Trophoblast cell (in vitro differentiated cells and primary cell): ENCODE measurements around the gene BCAN.

ENCODE experiments used
- DNase-seq, 2 donors: peaks; one replicate each; pipeline ENCODE4 v3.0.0-alpha.2; 2016
- H2AFZ ChIP-seq: 2 replicates; pipeline ENCODE4 v1.6.1; 2013; ENCODE audit warnings: low read length, moderate library complexity, mild to moderate bottlenecking; ENCODE audit not compliant: insufficient read depth, poor library complexity
- H2AK5ac ChIP-seq: 2 replicates; pipeline ENCODE4 v1.6.1; 2013; ENCODE audit warnings: mild to moderate bottlenecking, low read length
- H2BK120ac ChIP-seq: 2 replicates; pipeline ENCODE4 v1.6.1; 2013; ENCODE audit warnings: low read length, mild to moderate bottlenecking, moderate library complexity; ENCODE audit not compliant: insufficient read depth, poor library complexity
- H2BK12ac ChIP-seq: 2 replicates; pipeline ENCODE4 v1.6.1; 2013; ENCODE audit warnings: mild to moderate bottlenecking, low read length, moderate library complexity
- H2BK5ac ChIP-seq: 2 replicates; pipeline ENCODE4 v1.6.1; 2013; ENCODE audit warnings: low read length, low read depth, moderate library complexity, mild to moderate bottlenecking; ENCODE audit not compliant: poor library complexity
- H3K14ac ChIP-seq: 2 replicates; pipeline ENCODE4 v1.6.1; 2013; ENCODE audit warnings: mild to moderate bottlenecking, low read length
- H3K18ac ChIP-seq: 2 replicates; pipeline ENCODE4 v1.6.1; 2013; ENCODE audit warnings: mild to moderate bottlenecking, low read length
- H3K23ac ChIP-seq: 2 replicates; pipeline ENCODE4 v1.6.1; 2013; ENCODE audit warnings: low read length
- H3K27ac ChIP-seq: 2 replicates; pipeline ENCODE4 v1.5.1; 2013; ENCODE audit warnings: low read depth, mild to moderate bottlenecking, inconsistent platforms, low read length, moderate library complexity
- H3K27me3 ChIP-seq: 2 replicates; pipeline ENCODE4 v1.6.1; 2013; ENCODE audit warnings: inconsistent platforms, mild to moderate bottlenecking, low read length, moderate library complexity; ENCODE audit not compliant: insufficient read depth
- H3K36me3 ChIP-seq, 2 experiments: 1 replicate in 1 of 2; 2 replicates in 1 of 2; pipeline ENCODE4 v1.6.1; 2013; ENCODE audit warnings: low read length in 2 of 2, mild to moderate bottlenecking in 2 of 2, moderate library complexity in 1 of 2; ENCODE audit not compliant: insufficient read depth in 2 of 2, control insufficient read depth in 1 of 2
- H3K4ac ChIP-seq: 2 replicates; pipeline ENCODE4 v1.6.1; 2013; ENCODE audit warnings: low read depth, mild to moderate bottlenecking, low read length, moderate library complexity
- H3K4me1 ChIP-seq, 2 experiments: 1 replicate in 1 of 2; 2 replicates in 1 of 2; pipeline ENCODE4 v1.6.1; 2013; ENCODE audit warnings: low read length in 2 of 2, mild to moderate bottlenecking in 2 of 2, moderate library complexity in 1 of 2; ENCODE audit not compliant: insufficient read depth in 2 of 2, control insufficient read depth in 1 of 2
- H3K4me2 ChIP-seq: 2 replicates; pipeline ENCODE4 v1.6.1; 2013; ENCODE audit warnings: inconsistent platforms, mild to moderate bottlenecking, low read length, moderate library complexity
- H3K4me3 ChIP-seq: 2 replicates; pipeline ENCODE4 v1.5.1; 2013; ENCODE audit warnings: mild to moderate bottlenecking, low read depth, low read length, inconsistent platforms
- H3K79me1 ChIP-seq: one replicate; pipeline ENCODE4 v1.6.1; 2013; ENCODE audit warnings: low read length
- H3K79me2 ChIP-seq: 2 replicates; pipeline ENCODE4 v1.6.1; 2013; ENCODE audit warnings: low read length, mild to moderate bottlenecking; ENCODE audit not compliant: control insufficient read depth, insufficient read depth, poor library complexity
- H3K9ac ChIP-seq: 2 replicates; pipeline ENCODE4 v1.6.1; 2013; ENCODE audit warnings: mild to moderate bottlenecking, low read length
- H3K9me3 ChIP-seq: 2 replicates; pipeline ENCODE4 v1.6.1; 2013; ENCODE audit warnings: low read depth, mild to moderate bottlenecking, control low read depth, inconsistent platforms, low read length; ENCODE audit not compliant: insufficient read depth
- H4K12ac ChIP-seq: 2 replicates; pipeline ENCODE4 v1.6.1; 2013; ENCODE audit warnings: low read depth, mild to moderate bottlenecking, low read length, moderate library complexity
- H4K8ac ChIP-seq: 2 replicates; pipeline ENCODE4 v1.6.1; 2013; ENCODE audit warnings: low read depth, mild to moderate bottlenecking, low read length, moderate library complexity
- H4K91ac ChIP-seq: one replicate; pipeline ENCODE4 v1.6.1; 2013; ENCODE audit warnings: low read depth, mild to moderate bottlenecking, low read length, moderate library complexity
- WGBS: extraction: QIAGEN DNeasy Blood & Tissue Kit; methylation state at CpG from one replicate; pipeline ENCODE4 v1.1.7; 2013; ENCODE audit warnings: missing lambda C conversion rate; ENCODE audit not compliant: insufficient read length, insufficient coverage; ENCODE audit errors: extremely low coverage; 5-methylcytosine and 5-hydroxymethylcytosine counted together

BCAN gene

DNA sequence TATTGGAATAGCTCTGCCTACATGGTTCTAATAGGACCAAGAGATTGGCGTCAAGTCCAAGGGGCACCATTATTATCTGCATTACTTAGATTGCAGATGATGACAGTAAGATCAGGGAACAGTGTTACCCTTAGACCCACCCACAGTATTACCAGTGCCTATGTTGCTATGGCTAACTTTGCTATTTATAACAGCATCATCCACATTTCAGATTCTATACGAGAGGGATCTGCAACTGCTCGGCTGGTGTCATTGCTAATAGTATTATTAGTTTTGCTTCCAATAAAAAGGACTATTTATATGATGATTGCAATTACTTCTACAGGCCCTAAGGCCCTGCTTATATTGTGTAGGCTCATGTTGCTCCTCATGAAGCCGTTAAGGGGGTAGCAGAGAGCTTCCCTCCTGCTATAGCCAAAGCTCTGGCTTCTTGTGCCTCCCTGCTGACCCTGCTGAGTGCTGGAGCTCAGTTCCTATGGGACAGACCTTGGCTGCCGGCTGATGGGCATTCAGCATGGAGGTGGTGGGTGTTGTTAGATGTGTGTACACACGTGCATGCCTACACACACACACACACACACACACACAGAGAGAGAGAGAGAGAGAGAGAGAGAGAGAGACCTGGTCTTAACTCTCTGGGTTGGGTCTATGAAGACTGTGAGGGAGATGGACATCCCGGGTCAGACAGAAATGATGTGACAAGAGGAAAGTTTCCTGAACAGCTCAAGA lies 1.3 kb downstream of the BCAN start:
- Histone ChIP-seq H3K79me1 (no peaks in the 10 kb centered on the region), H3K18ac (no peak overlapping the region), H3K79me2 (no peaks in the 10 kb centered on the region), H4K8ac (no peak overlapping the region), H3K9me3 (peaks cover 11% of the 10 kb centered on the region), H4K12ac (no peak overlapping the region), H3K14ac (no peak overlapping the region), H3K23ac (no peak overlapping the region), H4K91ac (no peak overlapping the region), H3K36me3 (no peaks in the 10 kb centered on the region), H3K27me3 (peaks cover 55% of the 10 kb centered on the region), H2BK120ac (no peak overlapping the region), H3K27ac (no peak overlapping the region), H3K4me2 (no peak overlapping the region), H2BK5ac (no peak overlapping the region), H2AFZ (no peak overlapping the region), H3K4ac (no peak overlapping the region), H2AK5ac (no peak overlapping the region), H3K4me1 (peaks cover 13 to 17% of the 10 kb centered on the region in 2 experiments), H3K4me3 (no peak overlapping the region), H2BK12ac (no peak overlapping the region), H3K9ac (no peak overlapping the region)
- no CpG with 5 or more reads among the region's 7 CpGs for WGBS
- DNase-seq = no peak

GRCh38 chr1:156643778-156644092 lies 1.8 kb downstream of the BCAN start:
- H3K14ac ChIP-seq = no peak overlapping the region
- no peaks in the 10 kb centered on the region for H3K79me2 ChIP-seq
- peaks cover 14% of the 10 kb centered on the region for H3K9me3 ChIP-seq
- no peak overlapping the region for H3K4ac ChIP-seq
- no peaks in the 10 kb centered on the region for H3K36me3 ChIP-seq
- no peak overlapping the region for H3K18ac ChIP-seq
- no peak overlapping the region for H3K4me2 ChIP-seq
- H3K4me1 ChIP-seq = peaks cover 12 to 17% of the 10 kb centered on the region in 2 experiments
- no peak overlapping the region for H4K8ac ChIP-seq
- no peak for DNase-seq
- no peak overlapping the region for H2BK5ac ChIP-seq
- no peak overlapping the region for H3K23ac ChIP-seq
- no peak overlapping the region for H3K27ac ChIP-seq
- no peaks in the 10 kb centered on the region for H3K79me1 ChIP-seq
- no peak overlapping the region for H2BK120ac ChIP-seq
- H2BK12ac ChIP-seq = no peak overlapping the region
- WGBS = no CpG with 5 or more reads among the region's 7 CpGs
- H3K27me3 ChIP-seq = peaks cover 58% of the 10 kb centered on the region
- H4K91ac ChIP-seq = no peak overlapping the region
- no peak overlapping the region for H2AK5ac ChIP-seq
- H2AFZ ChIP-seq = no peak overlapping the region
- no peak overlapping the region for H4K12ac ChIP-seq
- no peak overlapping the region for H3K4me3 ChIP-seq
- no peak overlapping the region for H3K9ac ChIP-seq

DNA sequence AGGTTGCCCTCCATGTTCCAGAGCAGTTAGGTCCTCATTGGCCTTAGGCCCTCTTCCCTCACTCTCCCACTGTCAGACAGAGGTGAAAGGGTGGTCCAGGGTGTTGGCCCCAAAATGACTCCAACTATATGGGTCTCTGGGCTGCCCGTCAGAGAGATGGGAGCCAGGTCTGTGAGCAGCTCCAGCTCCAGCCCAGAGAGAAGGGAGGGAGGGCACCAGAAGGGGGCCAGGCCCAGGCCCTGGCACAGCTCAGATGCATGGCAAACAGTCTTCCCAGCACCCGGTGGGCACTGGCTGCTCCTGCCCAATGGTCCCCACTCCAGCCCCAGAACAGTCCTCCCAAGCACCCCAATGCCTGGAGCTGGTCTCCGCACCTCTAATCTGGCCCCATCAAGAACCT lies 2.2 kb downstream of the BCAN start:
- WGBS = no CpG with 5 or more reads among the region's 3 CpGs

DNA sequence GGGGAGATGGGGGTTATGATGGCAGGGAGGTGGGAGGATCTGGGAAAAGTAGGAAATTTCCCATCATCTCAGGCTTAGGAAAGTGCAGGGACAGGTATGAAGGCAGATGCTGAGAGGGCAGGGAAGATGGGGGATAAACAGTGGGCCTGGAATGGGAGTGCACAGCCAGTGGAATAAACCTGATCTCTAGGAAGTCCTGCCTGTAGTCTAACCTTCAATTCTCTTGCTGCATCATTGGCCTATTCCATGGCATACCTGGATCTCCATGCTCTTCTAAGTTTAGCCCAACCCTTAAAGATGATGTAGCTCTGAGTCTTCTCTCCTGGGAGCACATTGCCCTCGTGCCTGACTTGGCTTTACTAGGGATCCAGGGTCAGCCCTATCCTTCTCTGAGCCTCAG lies 2.7 kb downstream of the BCAN start:
- Histone ChIP-seq H3K4ac (no peak overlapping the region), H3K36me3 (no peaks in the 10 kb centered on the region), H2AFZ (no peak overlapping the region), H3K4me3 (no peak overlapping the region), H3K79me2 (no peaks in the 10 kb centered on the region), H3K9ac (no peak overlapping the region), H3K27me3 (peaks cover 61% of the 10 kb centered on the region), H2BK12ac (no peak overlapping the region), H3K27ac (no peak overlapping the region), H2AK5ac (no peak overlapping the region), H4K12ac (no peak overlapping the region), H3K9me3 (peaks cover 15% of the 10 kb centered on the region), H3K18ac (no peak overlapping the region), H2BK120ac (no peak overlapping the region), H3K79me1 (no peaks in the 10 kb centered on the region), H3K4me1 (peaks cover 8 to 11% of the 10 kb centered on the region in 2 experiments), H3K4me2 (no peak overlapping the region), H3K23ac (no peak overlapping the region), H4K8ac (no peak overlapping the region), H2BK5ac (no peak overlapping the region), H3K14ac (no peak overlapping the region), H4K91ac (no peak overlapping the region)
- WGBS = no CpG with 5 or more reads among the region's 1 CpG
- DNase-seq = no peak

More for the DNA sequence above, 2.2 kb downstream of the BCAN start:
- Histone ChIP-seq H4K8ac (no peak overlapping the region), H3K4ac (no peak overlapping the region), H3K27ac (no peak overlapping the region), H3K18ac (no peak overlapping the region), H3K4me1 (peaks cover 12 to 15% of the 10 kb centered on the region in 2 experiments), H4K12ac (no peak overlapping the region), H3K27me3 (peaks cover 60% of the 10 kb centered on the region), H2BK120ac (no peak overlapping the region), H2BK12ac (no peak overlapping the region), H3K4me3 (no peak overlapping the region), H3K79me2 (no peaks in the 10 kb centered on the region), H3K9me3 (peaks cover 15% of the 10 kb centered on the region), H2AK5ac (no peak overlapping the region), H4K91ac (no peak overlapping the region), H3K79me1 (no peaks in the 10 kb centered on the region), H2BK5ac (no peak overlapping the region), H3K4me2 (no peak overlapping the region), H3K23ac (no peak overlapping the region), H3K36me3 (no peaks in the 10 kb centered on the region), H3K14ac (no peak overlapping the region), H2AFZ (no peak overlapping the region), H3K9ac (no peak overlapping the region)
- DNase-seq = no peak
